Measurements from ENCODE around the gene CNNM4. TPM values are rescaled to one million over a fixed set of nuclear protein-coding genes. Genes with fewer than 3 reads are reported as not detected.

CNNM4 gene
- total and polyA plus RNA-seq, 2 of the 4 experiments (the other 2 are of a cell fraction), result 2.0 to 4.1 TPM

- TF ChIP-seq, protein P1, sequence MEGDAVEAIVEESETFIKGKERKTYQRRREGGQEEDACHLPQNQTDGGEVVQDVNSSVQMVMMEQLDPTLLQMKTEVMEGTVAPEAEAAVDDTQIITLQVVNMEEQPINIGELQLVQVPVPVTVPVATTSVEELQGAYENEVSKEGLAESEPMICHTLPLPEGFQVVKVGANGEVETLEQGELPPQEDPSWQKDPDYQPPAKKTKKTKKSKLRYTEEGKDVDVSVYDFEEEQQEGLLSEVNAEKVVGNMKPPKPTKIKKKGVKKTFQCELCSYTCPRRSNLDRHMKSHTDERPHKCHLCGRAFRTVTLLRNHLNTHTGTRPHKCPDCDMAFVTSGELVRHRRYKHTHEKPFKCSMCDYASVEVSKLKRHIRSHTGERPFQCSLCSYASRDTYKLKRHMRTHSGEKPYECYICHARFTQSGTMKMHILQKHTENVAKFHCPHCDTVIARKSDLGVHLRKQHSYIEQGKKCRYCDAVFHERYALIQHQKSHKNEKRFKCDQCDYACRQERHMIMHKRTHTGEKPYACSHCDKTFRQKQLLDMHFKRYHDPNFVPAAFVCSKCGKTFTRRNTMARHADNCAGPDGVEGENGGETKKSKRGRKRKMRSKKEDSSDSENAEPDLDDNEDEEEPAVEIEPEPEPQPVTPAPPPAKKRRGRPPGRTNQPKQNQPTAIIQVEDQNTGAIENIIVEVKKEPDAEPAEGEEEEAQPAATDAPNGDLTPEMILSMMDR (conservative IDR thresholded peaks at IDR 0.05; ENCODE audit: low read depth, low read length), result no peak
Observed at GRCh38 chr2:96773922-96774321, 13.2 kb downstream of the CNNM4 start (continued).

DNA sequence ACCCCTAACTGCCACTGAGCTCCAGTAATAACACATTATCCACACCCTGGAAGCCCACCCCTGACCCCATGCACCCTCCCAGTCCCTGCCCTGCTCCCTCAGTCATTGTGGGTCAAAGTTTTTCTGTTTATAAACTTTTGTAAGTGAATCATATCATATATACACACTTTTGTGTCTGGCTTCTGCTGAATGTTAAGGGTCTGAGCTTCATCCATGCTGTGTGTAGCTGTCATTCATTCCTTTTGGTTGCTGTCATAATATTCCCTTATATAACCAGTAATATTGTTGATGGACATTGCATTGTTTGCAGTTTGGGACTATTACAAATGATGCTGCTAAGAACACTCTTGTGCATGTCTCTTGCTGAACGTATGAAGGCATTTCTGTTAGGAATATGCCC, 14.5 kb downstream of the CNNM4 start:
- DNase-seq (peak; percentile 66), ATAC-seq (ENCODE audit: low read depth) (peak; percentile 80)
- Histone ChIP-seq H2AFZ (replicated peaks; ENCODE audit: low read length, poor library complexity) (no peak overlapping the region), H3K18ac (ENCODE audit: low read depth, low read length) (no peak overlapping the region), H2AK9ac (replicated peaks; ENCODE audit: low read depth, low read length, poor library complexity) (no peak overlapping the region), H3K79me1 (ENCODE audit: low read depth in 1 of 2, low read length in 2 of 2) (peaks cover 2 to 9% of the 10 kb centered on the region in 2 experiments; a peak in 1 of 4 replicates), H3K23ac (ENCODE audit: low read depth, low read length) (0 out of 2 replicates have a peak overlapping the region, but pooled peaks have one; percentile 53), H3K14ac (replicated peaks; ENCODE audit: low read depth, low read length) (no peak overlapping the region), H4K20me1 (ENCODE audit: insufficient read depth, low read length) (no peaks in the 10 kb centered on the region), H3K4me3 (ENCODE audit: insufficient read depth, low read depth, low read length) (no peak overlapping the region), H3K56ac (ENCODE audit: extremely low read depth, insufficient read depth, low read length) (no peak overlapping the region), H3K27me3 (ENCODE audit: control insufficient read depth, insufficient read depth, low read length) (no peaks in the 10 kb centered on the region), H2AK5ac (ENCODE audit: low read depth, low read length) (no peak overlapping the region), H3K9ac (ENCODE audit: low read depth, low read length) (no peak overlapping the region), H2BK15ac (ENCODE audit: low read depth, low read length) (no peak overlapping the region), H3K9me3 (ENCODE audit: control insufficient read depth, insufficient read depth, low read length) (no peaks in the 10 kb centered on the region), H3K9me1 (ENCODE audit: insufficient read depth, low read length) (peaks cover 7% of the 10 kb centered on the region; the same call in 1 of the 2 replicates), H2BK120ac (ENCODE audit: low read depth, low read length) (no peak overlapping the region), H3K4me2 (ENCODE audit: low read depth, low read length) (no peak overlapping the region), H2BK20ac (ENCODE audit: low read depth, low read length) (no peak overlapping the region), H4K91ac (ENCODE audit: insufficient read depth, low read depth, low read length) (no peak overlapping the region), H3K27ac (ENCODE audit: insufficient read depth, low read length) (no peak overlapping the region), H2BK5ac (ENCODE audit: low read depth, low read length, poor library complexity, severe bottlenecking) (no peak overlapping the region), H4K5ac (ENCODE audit: low read depth, low read length) (no peak overlapping the region), H4K8ac (ENCODE audit: low read depth in 2 of 2, low read length in 2 of 2) (no peak overlapping the region), H3K36me3 (ENCODE audit: control insufficient read depth, insufficient read depth, low read length) (no peaks in the 10 kb centered on the region), H3K4ac (ENCODE audit: low read depth, low read length) (no peak overlapping the region), H3K4me1 (ENCODE audit: control insufficient read depth, insufficient read depth, low read length) (peaks cover 7% of the 10 kb centered on the region)
- BruUV-seq (replicated peaks), result no TSS peak
- ChIA-PET CTCF (interaction anchor here (0.8 kb wide), 1 partner anchor 12 kb away, joined by 3 read pairs; no protein-coding TSS in a partner anchor), POLR2A (ENCODE audit: unreplicated experiment) (no interaction called here)
- in situ Hi-C loops (cut with MboI; ENCODE audit: low sequenced_read_pairs) (no loop called here), dilution Hi-C loops (cut with HindIII; ENCODE audit: low sequenced_read_pairs, unreplicated experiment) (no loop called here), intact Hi-C loops (cut with micrococcal nuclease) (no loop called here)
- WGBS, 2 experiments (ENCODE audit: extremely low coverage in 2 of 2, insufficient read length in 1 of 2), result no CpG with 5 or more reads among the region's 1 CpG
- TF ChIP-seq FOS (IDR thresholded peaks at IDR 0.05; ENCODE audit: low read depth, low read length) (no peak), SMC3 (IDR thresholded peaks at IDR 0.05; ENCODE audit: low read depth, low read length) (no peak), MAFK (IDR thresholded peaks at IDR 0.05; ENCODE audit: low read depth, low read length) (no peak), MXI1 (IDR thresholded peaks at IDR 0.05; ENCODE audit: borderline replicate concordance, low read depth, low read length) (no peak), POLR2A (IDR thresholded peaks at IDR 0.05; ENCODE audit: low read depth, low read length) (no peak), BHLHE40 (IDR thresholded peaks at IDR 0.05; ENCODE audit: low read depth, low read length) (no peak), MAZ (IDR thresholded peaks at IDR 0.05; ENCODE audit: borderline replicate concordance, low read depth, low read length) (no peak), RCOR1 (IDR thresholded peaks at IDR 0.05; ENCODE audit: insufficient replicate concordance, low read length) (no peak), CHD1 (IDR thresholded peaks at IDR 0.05; ENCODE audit: low read depth, low read length) (no peak), NFE2L2 (IDR thresholded peaks at IDR 0.05; ENCODE audit: low read depth, low read length) (no peak), USF2 (IDR thresholded peaks at IDR 0.05; ENCODE audit: low read depth, low read length) (no peak), CEBPB (IDR thresholded peaks at IDR 0.05; ENCODE audit: low read depth, low read length) (no peak)
- TF ChIP-seq, protein P1 (conservative IDR thresholded peaks at IDR 0.05; ENCODE audit: low read depth, low read length), result no peak
